ENCODE measurements around the gene UTS2B.
"Not testable (repeated sequence)": the region's sequence is repeated elsewhere in the genome, so short reads cannot be mapped to it uniquely, and the experiment has no call there.

UTS2B gene

DNA sequence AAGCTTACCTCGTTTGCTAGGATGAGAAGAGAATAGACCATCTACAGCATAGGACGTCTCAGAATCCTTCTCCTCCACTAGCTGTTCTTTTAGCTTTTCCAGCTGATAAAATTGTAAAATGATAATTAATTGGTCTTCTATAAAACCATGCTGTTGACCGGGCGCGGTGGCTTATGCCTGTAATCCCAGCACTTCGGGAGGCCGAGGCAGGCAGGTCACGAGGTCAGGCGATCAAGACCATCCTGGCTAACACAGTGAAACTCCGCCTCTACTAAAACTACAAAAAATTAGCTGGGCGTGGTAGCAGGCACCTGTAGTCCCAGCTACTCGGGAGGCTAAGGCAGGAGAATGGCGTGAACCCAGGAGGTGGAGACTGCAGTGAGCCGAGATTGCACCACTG, 55.1 kb downstream of the UTS2B start:
- DNase-seq: not testable (repeated sequence)

DNA sequence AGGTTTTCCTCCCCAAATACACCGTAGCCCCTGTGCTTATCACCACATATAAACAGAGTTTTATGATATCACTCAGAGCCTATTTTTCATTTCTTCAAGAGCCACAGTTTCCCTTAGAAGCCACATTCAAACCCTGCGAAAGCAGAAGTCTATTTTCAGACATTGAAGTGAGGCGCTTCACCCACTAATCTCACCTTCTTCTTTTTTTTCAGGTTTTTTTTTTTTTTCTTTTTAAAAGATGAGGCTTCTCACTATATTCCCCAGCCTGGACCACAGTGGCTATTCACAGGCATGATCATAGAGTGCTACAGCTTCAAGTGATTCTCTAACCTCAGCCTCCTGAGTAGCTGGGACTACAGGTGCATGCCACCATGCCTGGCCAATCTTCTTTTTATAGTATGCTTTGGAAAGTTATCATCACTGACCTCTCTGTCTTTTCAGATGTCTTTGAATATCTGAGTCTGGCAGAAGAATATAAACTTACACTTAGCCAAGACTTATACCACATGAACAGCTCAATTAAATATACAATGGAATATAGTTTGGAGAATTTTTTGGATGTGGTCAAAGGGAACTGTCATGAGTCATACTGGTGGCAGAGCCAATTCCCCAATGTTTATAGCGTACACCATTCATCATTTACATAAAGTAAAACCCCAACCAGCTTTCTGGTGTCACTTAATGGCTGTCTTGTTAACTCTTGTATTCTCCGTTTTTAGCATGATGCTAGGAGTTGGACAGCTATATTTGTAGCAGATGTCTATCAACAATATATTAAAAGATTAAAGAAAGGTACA, 60.8 kb downstream of the UTS2B start:
- no peak for DNase-seq

DNA sequence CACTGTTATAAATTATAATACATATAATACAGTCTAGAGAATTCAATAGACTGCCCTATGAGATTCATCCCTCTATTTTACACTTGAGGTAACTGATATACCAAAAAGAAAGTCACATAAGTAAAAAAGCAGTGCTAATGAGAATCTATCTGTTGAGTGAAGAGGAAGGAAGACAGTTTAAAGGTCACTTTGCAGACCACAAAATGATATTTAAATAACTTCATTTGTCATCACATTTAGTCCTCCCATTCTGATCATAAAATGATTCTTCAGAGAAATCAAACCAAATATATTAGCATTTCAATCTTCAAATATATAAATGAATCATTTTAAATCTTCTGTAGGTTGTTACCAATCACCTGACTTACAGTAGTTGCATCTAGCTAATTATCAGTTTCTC, 61.6 kb downstream of the UTS2B start:
- DNase-seq: no peak

DNA sequence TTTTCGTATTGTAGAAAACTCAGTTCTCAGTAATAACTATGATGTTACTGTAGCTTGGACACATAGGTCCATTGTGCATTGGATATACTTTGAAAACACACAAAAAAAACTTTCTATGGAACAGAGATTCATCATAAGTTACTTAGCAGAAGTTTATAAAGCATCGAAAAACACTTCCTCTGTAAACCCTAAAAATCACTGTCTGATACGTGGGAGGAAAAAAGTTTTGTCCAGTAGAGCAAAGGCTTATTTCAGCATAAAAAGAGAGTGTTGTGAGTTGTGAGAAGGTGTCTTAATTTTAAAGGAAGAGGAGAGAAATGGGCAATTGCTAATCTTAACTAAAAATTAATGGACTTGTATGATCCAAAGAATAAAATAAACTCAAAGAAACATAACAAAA, 66.5 kb downstream of the UTS2B start:
- DNase-seq: no peak

DNA sequence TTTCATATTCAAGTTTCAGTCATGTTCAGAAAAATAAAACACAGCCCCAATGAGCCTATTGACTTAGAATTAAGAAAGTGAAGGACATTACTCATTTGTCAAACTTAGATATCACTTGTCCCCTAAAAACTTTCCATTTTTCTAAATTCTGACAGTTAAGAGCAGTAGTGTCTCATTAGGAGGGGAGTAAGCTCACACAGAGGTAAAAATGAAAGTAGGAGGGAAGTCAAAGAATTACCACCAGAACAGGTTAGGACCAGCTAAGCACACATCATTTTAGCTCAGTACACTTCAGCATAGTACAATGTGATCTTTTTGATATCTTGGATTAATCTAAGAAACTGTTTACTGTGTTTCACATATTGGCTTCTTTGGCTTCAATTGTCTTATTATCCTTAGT, 67.0 kb downstream of the UTS2B start:
- no peak for DNase-seq

DNA sequence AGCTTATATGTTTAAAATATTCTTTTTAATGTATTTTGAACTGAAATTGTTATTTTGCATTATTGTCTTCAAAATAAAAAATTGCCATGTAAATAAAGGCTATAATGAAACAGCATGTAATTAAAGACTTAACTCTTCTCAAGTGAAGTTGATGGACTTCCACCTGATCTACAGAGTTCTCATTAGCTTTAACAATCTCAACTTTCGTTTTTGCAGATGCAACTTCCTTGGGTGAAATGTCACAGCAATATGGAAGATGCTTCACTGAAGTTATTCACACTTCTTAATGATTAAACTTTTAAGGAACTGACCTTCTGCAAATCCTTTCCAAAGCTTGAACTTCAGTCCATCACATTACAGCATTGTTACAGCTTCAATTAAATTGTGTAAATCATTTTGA, 67.7 kb downstream of the UTS2B start:
- DNase-seq: no peak

DNA sequence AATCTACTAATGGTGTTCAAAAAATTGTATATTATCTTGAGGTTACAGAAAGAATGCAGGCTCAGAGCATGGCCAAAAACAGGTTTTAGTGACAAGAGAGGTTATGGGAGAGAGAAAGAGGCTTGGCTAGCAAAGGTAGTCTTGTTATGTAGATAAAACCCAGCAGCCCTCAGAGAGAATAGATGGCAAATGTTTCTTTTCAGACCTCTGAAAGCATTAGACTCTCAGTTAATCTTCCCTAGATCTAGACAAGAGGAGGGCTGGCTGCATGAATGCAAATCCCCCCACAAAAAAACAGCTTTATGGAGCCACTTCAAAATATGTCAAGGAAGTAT, 69.1 kb downstream of the UTS2B start:
- DNase-seq: no peak

DNA sequence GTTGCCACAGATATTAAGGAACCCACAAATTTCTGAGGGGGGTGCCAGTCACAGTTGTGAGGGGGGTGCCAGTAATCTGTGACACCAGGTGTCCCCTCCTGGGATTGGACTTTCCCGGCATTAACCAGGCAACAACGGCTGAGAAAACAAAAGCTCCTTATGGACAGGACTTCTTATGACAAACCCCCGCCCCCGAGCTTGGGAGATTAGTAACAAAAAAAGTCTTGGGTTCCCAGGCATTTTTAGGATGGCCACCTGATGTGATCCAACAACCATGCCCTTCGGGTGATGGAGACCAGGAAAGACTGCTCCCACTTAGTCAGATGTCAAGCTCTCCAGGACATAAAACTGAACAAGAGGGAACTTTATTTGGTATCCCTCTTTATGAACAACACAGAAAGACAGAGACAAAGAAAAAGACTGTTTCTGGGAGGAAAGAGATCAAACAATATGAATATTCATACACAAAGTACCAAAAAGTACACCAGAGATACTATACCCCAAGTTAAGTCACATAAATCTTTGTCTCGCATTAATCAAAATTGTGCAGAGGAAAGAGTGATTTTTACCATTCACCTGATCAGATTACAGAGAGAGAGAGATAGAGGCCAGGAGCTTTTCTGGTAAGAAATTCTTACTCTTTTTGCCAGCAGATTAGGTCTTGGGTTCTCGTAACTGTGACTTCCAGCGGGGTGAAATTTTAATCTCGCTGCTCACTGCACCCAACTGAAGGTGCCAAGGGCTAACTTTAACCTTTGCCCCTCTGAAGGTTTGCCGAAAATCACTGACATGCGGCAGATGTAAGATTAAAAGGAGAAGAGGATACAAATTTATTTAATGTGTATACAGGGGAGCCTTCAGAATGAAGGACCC, 69.7 kb downstream of the UTS2B start:
- DNase-seq: no peak

DNA sequence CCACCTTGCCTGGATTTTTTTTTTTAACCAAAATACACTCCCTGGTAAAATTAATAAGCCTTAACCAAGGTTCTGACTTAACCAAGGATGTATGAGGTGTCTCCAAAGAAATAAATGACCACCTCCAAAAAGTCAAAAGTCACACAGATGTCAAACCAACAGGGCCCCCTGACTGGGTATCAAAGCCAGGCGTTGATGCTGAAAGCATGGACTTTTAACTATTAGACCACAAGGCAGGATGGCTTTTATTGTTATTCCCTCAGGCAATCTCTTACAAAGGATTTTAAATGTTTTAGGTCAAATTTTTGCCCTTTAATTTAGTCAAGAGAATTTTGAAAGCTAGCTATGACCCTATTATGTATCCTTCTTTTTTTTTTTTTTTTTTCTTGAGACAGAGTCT, 70.8 kb downstream of the UTS2B start:
- no peak for DNase-seq

DNA sequence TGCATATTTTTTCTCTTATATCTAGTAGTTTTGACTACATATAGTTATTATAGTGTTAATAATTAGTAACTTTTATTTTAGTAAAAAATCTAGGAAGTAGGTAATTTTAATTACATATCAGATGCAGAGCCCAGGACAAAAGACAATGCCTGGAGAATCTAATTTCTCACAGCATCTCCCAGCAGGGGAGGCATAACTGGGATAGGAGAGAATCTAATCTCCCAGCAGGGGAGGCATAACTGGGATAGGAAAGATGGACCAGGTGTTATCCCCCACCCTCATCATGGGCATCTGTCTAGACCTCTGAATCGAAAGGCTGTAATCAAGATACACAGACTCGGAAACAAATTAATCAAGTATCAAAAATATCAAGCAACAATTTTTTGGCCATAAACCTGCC, 73.0 kb downstream of the UTS2B start:
- no peak for DNase-seq

DNA sequence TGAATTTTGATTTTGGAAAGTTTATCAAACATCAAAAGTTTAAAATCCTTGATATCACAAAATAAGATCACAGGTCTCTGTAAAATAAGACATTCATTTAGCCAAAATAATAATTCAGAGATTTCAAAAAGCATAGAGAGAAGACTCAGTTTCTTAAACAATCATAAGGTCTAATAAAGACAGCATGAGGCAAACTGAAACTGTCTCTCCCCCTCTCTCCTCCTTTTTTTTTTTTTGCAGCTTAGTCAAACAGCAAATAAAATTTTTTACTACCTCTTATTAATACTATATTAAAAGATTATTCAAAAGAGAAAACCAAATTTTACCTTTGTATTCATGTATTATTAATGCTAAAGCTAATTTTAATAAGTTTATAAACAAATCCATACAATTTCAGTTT, 73.9 kb downstream of the UTS2B start:
- no peak for DNase-seq

DNA sequence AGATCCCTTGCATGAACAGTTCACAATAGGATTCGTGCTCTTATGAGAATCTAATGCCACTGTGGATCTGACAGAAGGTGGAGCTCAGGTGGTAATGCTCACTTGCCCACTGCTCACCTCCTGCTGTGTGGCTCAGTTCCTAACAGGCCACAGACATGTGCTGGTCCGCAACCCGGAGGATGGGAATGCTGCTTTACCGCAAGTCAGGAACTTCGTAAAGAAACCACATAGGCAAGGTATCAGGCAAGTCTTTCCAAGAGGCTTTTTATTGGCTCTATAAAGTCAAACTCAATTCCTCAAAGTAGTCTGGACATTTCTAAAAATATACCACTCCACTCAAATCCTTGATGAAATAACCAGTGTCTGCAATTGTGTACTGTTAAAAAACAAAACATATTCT, 75.2 kb downstream of the UTS2B start:
- no peak for DNase-seq

DNA sequence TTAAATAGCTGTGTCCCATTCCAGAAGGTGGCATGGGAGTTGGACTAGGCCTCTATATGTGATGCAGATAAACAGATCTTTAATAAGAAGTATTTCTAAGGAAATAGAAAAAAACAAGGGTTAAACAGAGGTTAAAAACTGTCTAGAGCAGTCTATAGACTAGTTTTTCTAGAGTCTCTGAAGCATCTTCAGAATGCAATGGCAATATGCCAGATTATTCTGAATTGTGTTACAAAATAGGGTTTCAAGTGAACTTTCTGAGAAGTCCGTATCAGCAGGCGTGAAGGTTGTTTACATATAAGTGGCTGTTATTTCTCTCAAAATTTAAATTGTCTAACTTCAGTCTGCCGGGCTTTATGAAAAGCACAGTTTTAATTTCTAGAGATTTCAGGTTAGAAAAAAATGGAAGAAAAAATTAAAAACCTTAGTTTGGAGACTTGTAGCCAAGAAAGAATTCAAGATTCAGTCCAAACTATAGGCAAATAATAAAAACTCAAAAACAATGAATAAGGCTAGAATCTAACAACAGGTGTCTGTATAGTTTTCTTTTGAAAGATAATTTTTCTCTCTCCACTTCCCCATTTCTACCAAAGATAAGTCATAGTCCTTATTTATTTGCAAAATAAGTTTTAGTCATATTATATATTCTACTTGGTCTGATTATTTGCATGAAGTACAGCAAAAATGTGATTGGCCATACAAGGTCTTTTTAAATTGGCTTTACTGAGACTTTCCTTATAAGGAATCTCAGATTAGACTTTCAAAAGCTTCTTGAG, 76.0 kb downstream of the UTS2B start:
- no peak for DNase-seq

DNA sequence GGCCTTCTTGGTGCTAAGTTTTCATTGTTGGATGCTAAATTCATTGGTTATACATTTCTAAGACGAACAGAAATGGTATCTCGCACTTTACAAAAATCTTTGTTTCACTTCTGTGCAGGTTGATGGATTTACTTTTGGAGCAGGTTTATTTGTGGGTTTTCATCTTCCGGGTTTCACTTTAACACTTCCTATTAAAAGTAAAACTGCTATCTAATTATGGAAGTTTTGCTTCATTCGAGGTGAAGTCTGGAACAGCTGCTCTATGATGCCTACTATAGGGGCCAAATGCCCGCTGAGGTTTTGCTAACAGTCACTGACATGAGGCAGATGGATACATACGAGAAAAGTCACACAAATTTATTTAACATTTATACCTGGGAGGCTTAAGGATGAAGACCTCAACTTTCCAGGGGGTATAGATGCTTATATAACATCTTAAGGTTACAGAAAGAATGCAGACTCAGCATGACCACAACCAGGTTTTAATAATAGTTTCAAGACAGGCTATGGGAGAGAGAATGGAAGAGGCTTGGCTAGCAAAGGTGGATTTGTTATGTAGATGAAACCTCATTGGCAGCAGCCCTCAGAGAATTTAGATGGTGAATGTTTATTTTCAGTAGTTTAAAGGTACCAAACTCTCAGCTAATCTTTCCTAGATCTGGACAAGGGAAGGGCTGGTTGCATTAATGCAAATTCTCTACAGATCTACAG, 77.1 kb downstream of the UTS2B start:
- no peak for DNase-seq

DNA sequence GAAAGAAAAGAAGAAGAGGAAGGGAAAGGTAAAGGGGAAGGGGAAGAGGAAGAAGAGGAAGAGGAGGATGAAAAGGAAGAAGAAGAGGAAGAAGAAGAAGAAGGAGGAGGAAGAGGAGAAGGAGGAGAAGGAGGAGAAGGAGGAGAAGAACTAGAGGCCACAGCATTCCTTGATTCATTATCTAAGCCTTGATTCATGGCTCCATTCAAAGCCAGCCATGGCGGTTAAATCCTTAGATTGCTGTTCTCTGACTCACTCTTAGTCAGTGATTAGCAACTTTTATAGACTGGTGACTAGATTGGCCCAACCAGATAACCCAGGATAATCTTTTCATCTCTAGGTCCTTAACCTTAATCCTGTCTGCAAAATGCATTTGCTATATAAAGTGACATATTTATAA, 83.7 kb downstream of the UTS2B start:
- DNase-seq: no peak

DNA sequence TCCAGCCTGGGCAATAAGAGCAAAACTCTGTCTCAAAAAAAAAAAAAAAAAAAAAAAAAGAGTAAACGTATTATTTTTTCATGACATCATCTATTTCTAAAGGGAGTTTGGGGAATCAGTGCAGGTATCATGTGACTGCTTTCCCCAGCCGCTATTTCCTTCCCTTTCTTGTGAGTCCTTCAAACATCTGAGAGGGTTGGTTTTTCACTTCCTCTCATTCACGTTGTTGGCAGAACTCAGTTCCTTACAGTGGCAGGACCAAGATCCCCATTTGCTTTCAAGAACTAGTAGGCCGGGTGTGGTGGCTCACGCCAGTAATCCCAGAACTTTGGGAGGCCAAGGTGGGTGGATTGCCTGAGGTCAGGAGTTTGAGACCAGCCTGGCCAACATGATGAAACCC, 84.3 kb downstream of the UTS2B start:
- not testable (repeated sequence) for DNase-seq

DNA sequence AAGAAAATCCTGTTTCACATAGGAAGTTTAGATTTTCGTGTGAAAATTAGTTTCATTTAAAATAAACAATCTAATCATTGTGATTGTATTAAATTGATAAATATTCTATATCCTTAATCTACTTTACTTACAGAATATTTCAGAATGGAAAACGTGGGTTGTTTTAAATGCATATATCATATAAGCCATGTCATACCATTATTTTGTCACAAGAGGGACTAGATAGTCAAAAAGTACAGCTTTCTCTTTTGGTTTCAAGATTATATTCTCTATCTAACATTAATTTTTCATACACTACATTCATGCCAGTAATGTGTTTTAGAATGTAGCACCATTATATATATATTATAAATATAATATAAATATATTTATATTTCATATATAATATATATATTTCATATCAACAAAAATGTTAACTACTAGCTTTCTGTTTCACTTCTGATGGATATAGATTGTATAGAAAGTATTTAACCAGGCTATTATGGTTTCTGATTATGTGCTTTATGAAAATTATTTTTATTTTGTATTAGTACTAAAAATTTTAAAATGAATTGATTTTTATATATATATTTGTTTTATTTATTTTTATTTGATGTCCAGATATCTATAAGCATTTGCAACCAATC, 86.0 kb downstream of the UTS2B start:
- DNase-seq: no peak

DNA sequence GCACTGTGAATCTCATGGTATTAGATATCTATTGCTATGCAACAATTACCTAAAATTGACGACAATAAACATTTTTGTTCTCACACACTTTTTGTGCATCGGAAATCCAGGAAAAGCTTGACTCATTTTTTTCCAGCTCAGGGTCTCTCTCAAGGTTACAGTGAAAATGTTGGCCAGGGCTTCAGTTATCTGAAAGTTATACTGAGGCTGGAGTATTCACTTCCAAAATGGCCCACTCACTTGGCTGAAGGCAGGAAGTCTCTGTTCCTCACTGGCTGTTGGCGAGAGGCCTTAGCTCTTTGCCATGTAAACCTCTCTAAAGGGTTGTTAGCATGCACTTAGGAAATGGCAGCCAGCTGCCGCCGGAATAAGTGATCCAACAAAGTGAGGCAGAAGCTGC, 89.8 kb downstream of the UTS2B start:
- DNase-seq: no peak

DNA sequence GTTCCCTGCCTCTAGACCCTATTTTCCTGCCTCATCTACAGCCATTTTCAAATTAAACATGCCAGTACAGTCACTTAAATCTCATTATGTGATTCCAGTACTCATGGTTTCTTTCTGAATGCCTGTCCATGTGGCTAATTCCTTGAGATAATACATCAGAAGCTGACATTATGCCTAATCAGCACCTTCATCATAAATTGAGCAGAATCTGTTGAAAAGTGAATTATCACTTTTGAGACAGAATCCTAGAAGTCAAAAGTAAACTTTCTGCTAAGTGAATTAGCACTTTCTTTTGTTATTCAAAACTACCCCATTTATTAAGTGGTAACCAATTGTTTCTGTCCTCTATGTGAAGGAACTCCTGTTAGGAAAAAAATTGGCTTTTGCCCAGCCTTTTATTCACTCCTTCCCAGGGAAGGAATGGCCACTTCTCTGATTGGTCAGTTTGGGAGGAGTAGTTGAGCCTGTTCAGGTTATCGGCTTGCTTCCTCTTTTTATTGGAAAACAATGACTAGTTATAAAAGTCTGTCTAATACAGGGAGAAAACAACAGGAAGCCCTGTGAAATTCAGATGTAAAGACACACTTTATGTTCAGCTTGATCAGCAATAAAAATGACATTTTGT, 90.8 kb downstream of the UTS2B start:
- DNase-seq: no peak

DNA sequence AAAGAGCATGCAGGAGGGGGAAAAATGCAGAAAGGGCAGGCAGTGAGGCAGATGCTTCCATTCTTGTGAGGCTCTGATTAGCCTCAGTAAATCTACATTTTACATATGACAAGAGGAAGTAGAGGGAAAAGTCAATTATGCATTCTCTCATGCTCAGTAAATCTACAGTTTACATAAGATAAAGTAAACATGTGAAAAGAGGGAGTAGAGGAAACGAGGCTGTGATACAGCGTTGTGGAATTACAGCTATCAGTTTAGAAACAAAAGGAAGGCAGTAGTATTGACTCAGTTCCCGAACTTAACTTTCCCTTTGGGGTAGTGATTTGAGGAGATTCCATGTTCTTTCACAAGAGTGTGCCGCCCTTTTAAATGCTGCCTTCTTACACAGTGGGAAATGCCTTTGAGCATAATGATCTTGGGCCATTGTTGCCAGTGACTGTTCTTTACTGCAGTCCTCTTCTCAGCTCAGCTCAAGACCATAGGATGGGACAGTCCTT, 92.0 kb downstream of the UTS2B start:
- no peak for DNase-seq

DNA sequence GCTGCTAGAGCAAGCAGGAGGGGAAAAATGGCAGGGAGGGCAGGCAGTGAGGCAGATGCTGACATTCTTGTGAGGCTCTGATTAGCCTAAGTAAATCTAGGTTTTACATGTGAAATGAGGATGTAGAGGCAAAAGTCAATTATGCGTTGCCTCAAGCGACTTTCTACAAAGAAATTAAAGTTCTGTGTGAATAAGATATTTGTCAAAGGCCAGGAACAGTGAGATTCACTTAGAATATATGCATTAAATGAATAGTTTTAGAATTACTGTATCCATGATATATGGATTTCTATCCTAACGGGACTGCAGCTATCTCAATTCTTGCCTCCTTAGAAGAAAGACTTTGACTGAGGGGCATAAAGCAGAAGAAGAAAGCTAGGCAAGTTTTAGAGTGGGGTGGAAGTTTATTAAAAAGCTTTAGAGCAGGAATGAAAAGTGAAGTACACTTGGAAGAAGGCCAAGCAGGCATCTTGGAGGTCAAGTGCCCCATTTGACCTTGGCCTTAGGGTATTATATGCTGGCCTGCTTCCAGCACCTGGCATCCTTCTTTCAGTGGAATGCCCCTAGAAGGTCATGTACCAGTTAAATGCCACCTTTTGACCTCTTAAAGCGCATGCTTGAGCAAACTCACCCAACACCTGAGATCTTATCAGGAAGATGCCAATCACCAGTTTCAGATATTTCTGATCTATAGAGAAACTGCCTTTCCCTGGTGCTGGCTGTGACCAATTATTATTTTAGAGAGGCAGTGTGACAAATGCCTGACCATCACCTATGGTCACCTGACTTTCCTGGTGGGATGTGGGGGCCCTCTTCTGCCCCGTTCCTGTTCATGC, 93.1 kb downstream of the UTS2B start:
- no peak for DNase-seq

Data from stimulated activated CD4-positive, alpha-beta T cell treated with anti-CD3 and anti-CD28 coated beads, Interleukin-4, amount 100 ng/mL, for 24 hours (primary cell).